Stimulated activated naive B cell treated with anti-CD40 and anti-IgM and Interleukin-4, amounts not matched to agents 10 μg/mL and 1 μg/mL and 100 μg/mL, for 72 hours (primary cell): ENCODE results near the gene RASA3.
A peak's percentile ranks its signal among the peaks of the same experiment; 100 is the strongest.

ENCODE experiments used
- ATAC-seq, 2 donors: fragments of 150-1000 bp; cut with Tn5 transposase; replicated peaks; 2 replicates each; pipeline ENCODE4 v1.10.0; 2021; ENCODE audit warnings: moderate library complexity in 1 of 2
- DNase-seq: peaks from one replicate; pipeline ENCODE4 v3.0.0; 2021
- H3K27ac Mint-ChIP-seq: one replicate; pipeline ENCODE4 v1.8.0; 2022; ENCODE audit warnings: mild to moderate bottlenecking, mixed read lengths
- H3K27me3 Mint-ChIP-seq, 2 donors: one replicate each; pipeline ENCODE4 v1.8.0; 2022; ENCODE audit warnings: mixed read lengths in 2 of 2
- H3K36me3 Mint-ChIP-seq, 2 donors: one replicate each; pipeline ENCODE4 v1.8.0; 2022; ENCODE audit warnings: mixed read lengths in 2 of 2, mild to moderate bottlenecking in 1 of 2
- H3K4me1 Mint-ChIP-seq, 2 donors: one replicate each; pipeline ENCODE4 v1.8.0; 2022; ENCODE audit warnings: mixed read lengths in 2 of 2, mild to moderate bottlenecking in 1 of 2
- H3K4me3 Mint-ChIP-seq, 2 donors: one replicate each; pipeline ENCODE4 v1.8.0; 2022; ENCODE audit warnings: mild to moderate bottlenecking in 2 of 2, mixed read lengths in 2 of 2, moderate library complexity in 1 of 2
- H3K9me3 Mint-ChIP-seq, 2 donors: one replicate each; pipeline ENCODE4 v1.8.0; 2022; ENCODE audit warnings: mixed read lengths in 2 of 2, mild to moderate bottlenecking in 1 of 2

Gene RASA3

DNA sequence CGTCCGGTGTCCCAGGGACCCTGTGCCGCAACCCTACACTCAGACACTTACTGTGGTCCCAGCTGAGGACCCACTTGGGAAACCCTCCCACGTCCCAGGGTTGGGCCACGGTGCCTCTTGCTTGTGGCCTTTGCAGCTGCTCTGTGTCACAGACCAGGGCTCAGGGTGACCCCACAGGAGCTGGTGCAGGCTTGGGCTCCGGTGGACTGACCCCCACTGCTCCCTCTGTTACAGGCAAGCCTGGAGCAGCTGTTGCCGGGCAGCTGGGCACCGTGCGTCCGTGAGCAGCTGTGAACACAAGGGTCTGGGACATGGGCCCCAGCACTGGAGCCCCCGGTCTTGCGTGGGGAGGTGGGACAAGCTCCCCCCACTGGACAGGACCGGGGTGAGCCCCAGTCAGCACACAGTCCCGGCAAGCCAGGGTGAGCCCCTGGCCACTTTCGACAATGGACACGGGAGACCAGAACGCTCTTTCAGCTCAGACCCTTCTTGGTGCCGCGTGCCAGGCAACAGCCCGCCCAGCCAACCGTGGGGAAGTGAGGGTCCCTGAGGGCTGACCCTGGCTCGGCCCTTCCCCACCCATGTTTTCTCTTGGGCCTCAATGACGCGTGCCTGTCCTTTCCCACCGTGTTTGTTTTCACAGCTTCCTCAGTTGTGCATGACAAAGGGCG, 92.8 kb downstream of the RASA3 start:
- H3K4me1 Mint-ChIP-seq: peaks cover 16% of the 10 kb centered on the region in 2 donors
- H3K4me3 Mint-ChIP-seq: no peak overlapping the region
- no peaks in the 10 kb centered on the region for H3K27me3 Mint-ChIP-seq
- H3K27ac Mint-ChIP-seq: peak overlapping the region; percentile 62
- peaks cover 0 to 3% of the 10 kb centered on the region in 2 donors for H3K9me3 Mint-ChIP-seq
- ATAC-seq: no peak
- H3K36me3 Mint-ChIP-seq: peaks cover 27 to 51% of the 10 kb centered on the region in 2 donors
- DNase-seq: no peak

DNA sequence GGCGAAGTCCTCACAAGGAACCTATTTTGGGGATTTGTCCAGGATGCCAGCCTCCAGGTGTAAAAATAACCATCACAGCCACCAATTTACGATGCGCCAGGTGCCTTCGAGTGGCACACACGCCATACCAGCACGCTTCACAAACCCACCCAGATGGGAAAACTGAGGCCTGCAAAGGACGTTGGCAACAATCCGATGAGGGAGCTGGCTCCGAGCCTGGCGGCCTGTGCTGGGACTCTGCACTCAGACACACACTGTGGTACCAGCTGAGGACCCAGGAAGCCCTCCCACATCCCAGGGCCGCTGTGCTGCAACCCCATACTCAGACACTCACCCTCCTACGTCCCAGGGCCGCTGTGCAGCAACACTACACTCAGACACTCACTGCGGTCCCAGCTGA, 93.5 kb downstream of the RASA3 start:
- Mint-ChIP-seq H3K9me3 (no peaks in the 10 kb centered on the region), H3K36me3 (peaks cover 24 to 50% of the 10 kb centered on the region in 2 donors), H3K4me3 (no peak overlapping the region), H3K27ac (peak overlapping the region; percentile 62), H3K27me3 (no peaks in the 10 kb centered on the region), H3K4me1 (peaks cover 12 to 16% of the 10 kb centered on the region in 2 donors)
- no peak for ATAC-seq
- DNase-seq: no peak

DNA sequence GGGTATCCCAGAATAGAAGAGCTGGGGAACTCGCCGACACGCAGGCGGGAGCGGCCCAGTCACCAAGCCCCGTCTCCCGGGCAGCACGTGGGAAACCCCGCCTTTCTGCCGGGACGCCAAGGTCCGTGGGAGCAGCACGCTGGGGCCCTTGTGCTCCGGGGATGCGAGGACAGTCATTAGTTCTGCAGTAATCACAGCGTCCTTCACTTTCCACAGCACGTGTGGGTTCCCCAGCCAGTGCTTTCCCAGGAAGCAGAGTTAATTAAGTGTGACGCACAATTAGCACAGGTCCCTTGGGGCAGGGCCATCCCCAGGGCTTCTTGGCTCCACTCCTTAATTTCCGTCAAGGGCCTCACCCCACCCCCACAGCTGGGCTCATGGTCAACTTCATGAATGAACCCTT, 94.2 kb downstream of the RASA3 start:
- Mint-ChIP-seq H3K27me3 (no peaks in the 10 kb centered on the region), H3K9me3 (no peaks in the 10 kb centered on the region), H3K36me3 (peaks cover 24 to 46% of the 10 kb centered on the region in 2 donors), H3K4me1 (peaks cover 12 to 16% of the 10 kb centered on the region in 2 donors), H3K27ac (no peak overlapping the region), H3K4me3 (no peak overlapping the region)
- ATAC-seq: no peak
- no peak for DNase-seq

DNA sequence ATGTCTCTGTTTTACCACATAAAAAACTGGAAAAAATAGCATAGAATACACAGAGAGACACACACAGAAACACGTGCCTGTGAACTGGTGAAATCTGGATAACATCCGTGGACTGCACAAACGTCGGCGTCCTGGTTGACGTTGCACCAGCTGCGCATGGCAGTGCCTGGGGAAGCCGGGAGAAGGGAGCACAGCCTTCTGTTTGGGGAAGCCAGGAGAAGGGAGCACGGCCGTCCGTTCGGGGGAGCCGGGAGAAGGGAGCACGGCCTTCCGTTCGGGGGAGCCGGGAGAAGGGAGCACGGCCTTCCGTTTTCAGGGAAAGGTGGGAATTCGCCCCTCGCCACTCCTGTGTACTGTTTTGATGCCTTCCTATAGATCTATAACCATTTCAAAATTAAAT, 94.7 kb downstream of the RASA3 start:
- H3K4me1 Mint-ChIP-seq: peaks cover 11 to 12% of the 10 kb centered on the region in 2 donors

DNA sequence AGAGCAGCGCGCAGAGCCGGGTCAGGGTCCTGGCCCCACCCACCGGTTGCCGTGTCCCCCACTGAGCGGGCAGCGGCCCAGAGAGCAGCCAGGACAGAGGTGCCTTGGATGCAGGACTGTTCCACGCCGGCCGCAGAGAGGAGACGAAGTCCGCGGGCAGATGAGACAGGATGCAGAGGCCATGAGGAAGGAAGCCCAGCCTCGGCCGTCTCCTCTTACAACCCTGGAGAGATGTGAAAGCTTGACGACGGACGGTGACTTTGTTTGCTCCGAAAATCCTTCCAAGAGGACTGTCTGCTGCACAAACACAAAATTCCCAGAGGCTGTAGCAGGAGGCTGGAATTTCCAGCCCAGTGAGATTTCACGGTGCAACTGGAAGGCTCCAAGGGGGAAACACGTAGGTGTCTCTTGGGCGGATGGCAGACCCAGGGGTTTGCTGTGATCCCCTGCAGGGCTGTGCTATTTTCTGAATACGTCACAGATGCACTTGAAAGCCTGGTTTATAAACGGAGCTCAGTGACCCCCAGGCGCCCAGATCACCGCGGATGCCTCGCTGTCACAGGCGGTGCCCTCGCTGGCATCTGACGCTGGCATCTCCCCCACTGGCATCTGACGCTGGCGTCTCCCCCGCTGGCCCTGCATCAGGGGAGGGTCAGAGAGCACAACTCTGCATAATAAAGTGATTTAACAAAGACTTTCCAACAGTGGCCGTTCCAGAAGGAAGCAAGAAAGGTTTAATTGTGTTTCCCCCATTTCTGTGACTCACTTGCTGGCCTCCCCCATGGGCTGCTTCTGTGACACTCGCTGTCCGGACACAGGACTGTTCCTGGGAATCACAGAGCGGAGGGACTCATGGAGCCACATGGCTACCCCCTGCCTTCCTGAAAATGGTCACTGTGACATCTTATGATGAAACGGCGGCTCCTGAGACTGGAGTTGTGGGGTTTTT, 96.6 kb downstream of the RASA3 start:
- DNase-seq: no peak

More for the DNA sequence above, 94.7 kb downstream of the RASA3 start:
- H3K27ac Mint-ChIP-seq: no peak overlapping the region
- no peaks in the 10 kb centered on the region for H3K9me3 Mint-ChIP-seq
- no peak overlapping the region for H3K4me3 Mint-ChIP-seq
- no peaks in the 10 kb centered on the region for H3K27me3 Mint-ChIP-seq
- ATAC-seq (no peak), DNase-seq (no peak)
- H3K36me3 Mint-ChIP-seq: peaks cover 22 to 41% of the 10 kb centered on the region in 2 donors

DNA sequence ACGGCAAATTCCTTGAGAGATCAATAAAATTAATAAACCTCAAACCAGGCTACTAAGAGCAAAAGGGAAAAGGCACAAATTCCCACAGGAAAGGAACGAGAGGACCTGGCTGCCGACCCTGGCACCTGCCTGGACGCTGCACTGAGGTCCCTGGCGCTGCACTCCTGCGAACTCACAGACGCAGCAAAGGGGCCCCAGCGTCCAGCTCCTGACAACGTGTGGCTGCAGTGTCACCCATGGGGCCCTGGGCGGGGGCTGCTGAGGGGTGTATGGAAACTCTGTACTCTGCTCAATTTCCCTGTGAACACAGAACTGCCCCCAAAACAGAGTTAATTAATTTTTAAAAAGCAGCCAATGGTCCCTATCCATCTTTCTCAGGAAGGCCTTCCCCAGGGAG, 97.2 kb downstream of the RASA3 start:
- DNase-seq: no peak
- H3K27ac Mint-ChIP-seq: no peak overlapping the region
- no peak overlapping the region for H3K4me3 Mint-ChIP-seq
- H3K9me3 Mint-ChIP-seq: no peaks in the 10 kb centered on the region
- no peaks in the 10 kb centered on the region for H3K27me3 Mint-ChIP-seq
- ATAC-seq: no peak
- H3K4me1 Mint-ChIP-seq: peaks cover 12 to 24% of the 10 kb centered on the region in 2 donors
- peaks cover 15 to 36% of the 10 kb centered on the region in 2 donors for H3K36me3 Mint-ChIP-seq

More for the DNA sequence above, 96.6 kb downstream of the RASA3 start:
- H3K36me3 Mint-ChIP-seq: peaks cover 16 to 35% of the 10 kb centered on the region in 2 donors
- H3K27ac Mint-ChIP-seq: no peak overlapping the region
- H3K4me1 Mint-ChIP-seq: peaks cover 12 to 19% of the 10 kb centered on the region in 2 donors
- no peaks in the 10 kb centered on the region for H3K27me3 Mint-ChIP-seq
- ATAC-seq: no peak
- H3K9me3 Mint-ChIP-seq: no peaks in the 10 kb centered on the region
- no peak overlapping the region for H3K4me3 Mint-ChIP-seq

DNA sequence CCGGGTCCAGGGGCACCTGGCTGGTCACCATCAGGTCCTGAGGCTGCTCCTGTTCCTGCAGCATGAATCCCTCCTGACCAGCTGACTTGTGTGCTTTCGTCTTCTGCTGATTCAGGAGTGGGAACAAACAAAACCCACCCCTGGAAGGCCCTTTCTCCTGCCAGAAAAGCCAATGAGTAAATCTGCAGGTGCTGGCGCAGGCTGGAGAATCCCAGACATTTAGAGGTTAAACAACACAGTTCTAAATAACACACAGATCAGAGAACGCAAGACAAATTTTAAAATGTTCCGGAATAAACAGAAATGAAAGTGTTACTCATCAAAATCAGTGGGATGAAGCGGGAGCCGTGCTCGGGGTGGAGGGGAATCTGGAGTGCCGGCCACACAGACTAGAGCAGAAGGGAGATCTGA, 97.9 kb downstream of the RASA3 start:
- Mint-ChIP-seq H3K27me3 (no peaks in the 10 kb centered on the region), H3K36me3 (peaks cover 16 to 42% of the 10 kb centered on the region in 2 donors), H3K4me1 (peaks cover 12 to 29% of the 10 kb centered on the region in 2 donors), H3K4me3 (no peak overlapping the region), H3K9me3 (no peaks in the 10 kb centered on the region), H3K27ac (peak overlapping the region; percentile 9)
- ATAC-seq (no peak), DNase-seq (no peak)

DNA sequence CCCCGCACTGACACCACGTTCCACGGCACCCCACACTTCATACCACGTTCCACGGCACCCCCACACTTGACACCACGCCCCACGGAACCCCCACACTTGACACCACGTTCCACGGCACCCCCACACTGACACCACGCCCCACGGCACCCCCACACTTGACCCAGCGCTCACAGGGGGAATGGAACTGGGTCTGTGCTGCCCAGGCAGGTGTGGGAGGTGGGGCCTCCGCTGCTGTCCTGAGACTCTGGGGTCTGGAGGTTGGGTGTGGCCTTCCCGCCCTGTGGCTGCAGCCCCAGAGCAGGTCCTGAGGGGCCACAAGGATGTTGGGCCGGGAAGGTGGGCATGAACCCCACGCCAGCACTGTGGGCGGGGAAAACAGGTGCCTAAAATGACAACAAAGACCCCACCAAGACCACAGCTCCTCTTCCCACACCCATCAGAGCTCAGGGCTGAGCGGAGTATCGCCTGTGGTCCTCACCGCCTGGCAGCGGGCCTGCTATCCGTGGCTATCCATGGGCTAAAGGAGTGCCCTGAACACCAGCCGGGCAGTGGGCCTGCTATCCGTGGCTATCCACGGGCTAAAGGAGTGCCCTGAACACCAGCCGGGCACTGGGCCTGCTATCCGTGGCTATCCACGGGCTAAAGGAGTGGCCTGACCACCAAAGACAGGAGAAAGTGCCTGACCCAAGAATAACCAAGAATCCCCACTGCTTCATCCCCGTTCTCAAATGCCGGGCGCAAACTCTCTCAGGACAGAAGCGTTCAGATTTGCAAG, 98.7 kb downstream of the RASA3 start:
- Mint-ChIP-seq H3K9me3 (no peaks in the 10 kb centered on the region), H3K27me3 (no peaks in the 10 kb centered on the region), H3K27ac (no peak overlapping the region), H3K4me1 (peaks cover 12 to 27% of the 10 kb centered on the region in 2 donors), H3K4me3 (no peak overlapping the region), H3K36me3 (peaks cover 16 to 40% of the 10 kb centered on the region in 2 donors)
- ATAC-seq (no peak), DNase-seq (no peak)

DNA sequence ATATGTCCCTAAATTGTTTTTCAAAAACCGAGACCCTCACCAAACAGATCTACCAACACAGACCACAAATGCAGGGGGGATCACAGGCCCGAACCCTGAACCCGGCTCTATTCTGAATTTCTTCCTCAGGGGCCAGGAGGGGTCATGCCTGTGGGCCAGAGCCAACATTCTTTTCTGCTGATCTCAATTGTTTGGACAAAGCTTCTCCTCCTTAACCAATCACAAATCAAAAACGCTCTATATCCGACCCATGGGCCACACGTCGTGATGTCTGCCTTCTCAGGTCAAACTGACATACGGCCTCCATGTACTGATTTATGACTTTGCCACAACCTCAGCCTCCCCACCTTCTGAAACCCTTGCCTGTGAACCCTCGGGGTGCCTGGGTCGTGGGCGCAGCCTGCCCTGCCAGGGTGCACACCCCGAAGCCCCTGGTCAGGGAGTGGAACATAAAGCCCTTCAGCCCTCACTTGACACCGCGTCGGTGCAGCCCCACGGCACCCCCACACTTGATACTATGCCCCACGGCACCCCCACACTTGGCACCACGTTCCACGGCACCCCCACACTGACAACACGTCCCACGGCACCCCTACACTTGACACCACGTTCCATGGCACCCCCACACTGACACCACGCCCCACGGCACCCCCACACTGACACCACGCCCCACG, 100.2 kb downstream of the RASA3 start:
- DNase-seq (no peak), ATAC-seq (no peak)
- Mint-ChIP-seq H3K4me3 (no peak overlapping the region), H3K9me3 (no peaks in the 10 kb centered on the region), H3K27ac (peak overlapping the region; percentile 73), H3K36me3 (peaks cover 15 to 36% of the 10 kb centered on the region in 2 donors), H3K27me3 (no peaks in the 10 kb centered on the region), H3K4me1 (peaks cover 17 to 30% of the 10 kb centered on the region in 2 donors)

DNA sequence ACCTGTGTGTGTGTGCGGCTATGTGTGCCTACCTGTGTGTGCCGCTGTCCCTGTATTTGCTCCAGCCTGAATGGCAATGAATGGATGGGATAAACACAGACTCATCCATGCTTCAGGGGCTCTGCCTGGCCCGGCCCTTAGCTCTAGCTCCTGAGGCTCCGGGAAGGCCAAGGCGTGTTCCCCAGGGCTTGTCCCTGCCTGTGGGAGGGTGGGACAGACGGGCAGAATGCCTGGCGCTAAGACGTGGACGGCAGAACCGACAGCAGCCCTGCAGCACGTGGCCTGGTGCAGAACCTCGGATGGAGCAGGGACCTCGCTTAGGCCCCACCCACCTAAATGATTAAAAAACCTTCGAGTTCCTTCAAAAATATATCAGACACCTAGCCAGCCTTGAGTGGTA, 100.8 kb downstream of the RASA3 start:
- H3K27ac Mint-ChIP-seq: no peak overlapping the region
- peaks cover 22 to 30% of the 10 kb centered on the region in 2 donors for H3K4me1 Mint-ChIP-seq
- no peak overlapping the region for H3K4me3 Mint-ChIP-seq
- no peaks in the 10 kb centered on the region for H3K9me3 Mint-ChIP-seq
- DNase-seq (no peak), ATAC-seq (no peak)
- H3K27me3 Mint-ChIP-seq: no peaks in the 10 kb centered on the region
- peaks cover 15 to 34% of the 10 kb centered on the region in 2 donors for H3K36me3 Mint-ChIP-seq

DNA sequence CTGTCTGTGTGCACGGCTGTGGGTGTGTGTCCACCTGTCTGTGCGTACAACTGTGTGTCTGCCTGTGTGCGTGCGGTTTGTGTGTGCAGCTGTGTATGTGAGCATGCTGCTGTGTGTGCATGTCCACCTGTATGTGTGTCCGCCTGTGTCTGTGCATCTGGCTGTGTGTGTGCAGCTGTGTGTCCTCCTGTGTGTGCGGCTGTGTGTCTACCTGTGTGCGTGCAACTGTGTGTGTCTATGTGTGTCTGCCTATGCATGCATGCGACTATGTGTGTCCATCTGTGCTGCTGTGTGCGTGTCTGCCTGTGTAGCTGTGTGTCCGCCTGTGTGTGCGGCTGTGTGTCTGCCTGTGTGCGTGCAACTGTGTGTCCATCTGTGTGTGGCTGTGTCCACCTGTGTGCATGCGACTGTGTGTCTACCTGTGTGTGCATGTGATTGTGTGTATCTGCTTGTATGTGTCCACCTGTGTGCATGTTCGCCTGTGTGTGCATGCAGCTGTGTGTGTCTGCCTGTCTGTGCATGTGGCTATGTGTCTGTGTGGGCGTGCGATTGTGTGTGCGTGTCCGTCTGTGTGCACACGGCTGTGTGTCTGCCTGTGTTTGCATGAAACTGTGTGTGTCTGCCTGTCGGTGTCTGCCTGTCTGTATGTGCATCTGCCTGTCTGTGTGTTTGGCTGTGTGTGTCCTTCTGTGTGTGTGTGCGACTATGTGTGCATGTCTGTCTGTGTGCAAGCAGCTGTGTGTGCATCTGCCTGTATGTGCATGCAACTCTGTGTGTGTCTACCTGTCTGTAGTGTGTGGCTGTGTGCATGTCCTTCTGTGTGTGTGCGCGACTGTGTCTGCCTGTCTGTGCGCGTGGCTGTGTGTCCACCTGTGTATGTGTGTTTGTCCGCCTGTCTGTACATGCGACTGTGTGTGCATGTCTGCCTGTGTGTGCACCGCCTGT, 101.5 kb downstream of the RASA3 start:
- H3K27me3 Mint-ChIP-seq: no peaks in the 10 kb centered on the region
- H3K9me3 Mint-ChIP-seq: no peaks in the 10 kb centered on the region
- peaks cover 20 to 30% of the 10 kb centered on the region in 2 donors for H3K4me1 Mint-ChIP-seq
- DNase-seq (no peak), ATAC-seq (no peak)
- no peak overlapping the region for H3K27ac Mint-ChIP-seq
- peaks cover 17 to 30% of the 10 kb centered on the region in 2 donors for H3K36me3 Mint-ChIP-seq
- no peak overlapping the region for H3K4me3 Mint-ChIP-seq

DNA sequence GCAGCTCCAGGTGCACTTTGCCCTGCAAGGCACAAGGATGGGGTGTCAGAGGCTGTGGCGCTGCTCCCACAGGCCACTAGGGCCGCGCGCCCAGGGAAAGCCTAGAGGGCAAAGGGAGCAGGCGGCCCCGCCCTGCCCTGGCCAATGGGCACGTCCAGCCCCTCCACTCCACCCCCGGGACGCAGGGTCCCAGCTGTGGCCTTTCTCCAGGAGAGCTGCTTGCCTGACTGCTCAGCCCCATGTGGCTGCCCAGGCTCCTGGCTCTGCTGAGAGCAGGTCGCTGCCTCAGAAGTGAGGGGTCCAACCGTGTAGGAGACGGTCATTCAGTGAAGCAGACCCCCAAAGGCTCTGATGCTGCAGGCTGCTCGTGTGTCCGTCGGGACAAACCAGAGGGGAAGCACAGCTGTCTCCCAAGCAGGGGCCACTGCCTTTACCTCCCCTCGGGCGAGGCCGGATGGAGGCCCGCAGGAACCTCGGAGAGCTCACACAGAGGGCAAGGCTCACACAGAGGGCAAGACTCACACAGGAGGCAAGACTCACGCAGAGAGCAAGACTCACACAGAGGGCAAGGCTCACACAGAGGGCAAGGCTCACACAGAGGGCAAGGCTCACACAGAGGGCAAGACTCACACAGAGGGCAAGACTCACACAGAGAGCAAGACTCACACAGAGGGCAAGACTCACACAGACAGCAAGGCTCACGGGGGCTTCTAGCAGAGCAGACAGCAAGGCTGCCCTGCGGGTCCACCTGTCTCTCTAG, 102.4 kb downstream of the RASA3 start:
- Mint-ChIP-seq H3K9me3 (no peaks in the 10 kb centered on the region), H3K36me3 (peaks cover 17 to 38% of the 10 kb centered on the region in 2 donors), H3K27ac (peak overlapping the region; percentile 75), H3K4me1 (peaks cover 21 to 36% of the 10 kb centered on the region in 2 donors), H3K4me3 (no peak overlapping the region), H3K27me3 (no peaks in the 10 kb centered on the region)
- DNase-seq (no peak), ATAC-seq (no peak)
